Adrenal gland (tissue), 5 donors: Measurements from ENCODE around the gene PRSS12.

Experiments
- CTCF ChIP-seq, 6 experiments: fragments of 450-650 bp in 4 of 6; fragments of 200-600 bp in 2 of 6; sonication (generic) in 1 of 6; IDR thresholded peaks; 1 replicate in 5 of 6; 2 replicates in 1 of 6; pipeline versions ENCODE4 v1.5.1 to v1.8.0; 2016 to 2021; ENCODE audit warnings: antibody characterized with exemption in 6 of 6, mild to moderate bottlenecking in 2 of 6, moderate library complexity in 1 of 6
- POLR2A ChIP-seq, 2 donors: fragments of 450-650 bp; IDR thresholded peaks; one replicate each; pipeline ENCODE4 v1.6.1; 2017; ENCODE audit warnings: antibody characterized with exemption in 2 of 2, mild to moderate bottlenecking in 2 of 2, moderate library complexity in 1 of 2
- donor health status: DM: no; HTN: no; CAD: no.

GRCh38 chr4:118395057-118395644, 42.3 kb upstream of the PRSS12 start:
- TF ChIP-seq CTCF (IDR thresholded peaks at IDR 0.05) (no peak), POLR2A (IDR thresholded peaks at IDR 0.05) (no peak)
